ENCODE measurements around the gene LRRC3C.

The LRRC3C gene

GRCh38 chr17:39937447-39937846 is 9.9 kb downstream of the LRRC3C start:
- no peaks in the 10 kb centered on the region for H3K27me3 ChIP-seq (ENCODE audit: insufficient read depth, poor library complexity, severe bottlenecking)
- DNase-seq (ENCODE audit: low read depth in 1 of 2, low spot score in 1 of 2), result no peak
- no peak overlapping the region for H3K27ac ChIP-seq (replicated peaks)
- TF ChIP-seq GABPA (IDR thresholded peaks at IDR 0.05; ENCODE audit: low read depth) (no peak), REST (IDR thresholded peaks at IDR 0.05; ENCODE audit: insufficient replicate concordance, low read depth) (no peak), POLR2AphosphoS5 (IDR thresholded peaks at IDR 0.05; ENCODE audit: low read depth) (no peak), CTCF (IDR thresholded peaks at IDR 0.05; ENCODE audit: insufficient read depth, low read length) (no peak), SPI1 (IDR thresholded peaks at IDR 0.05; ENCODE audit: borderline replicate concordance, low read depth) (no peak)
- no peak overlapping the region for H3K4me3 ChIP-seq (replicated peaks; ENCODE audit: insufficient read depth, low read length)

- no peak overlapping the region for H3K27ac ChIP-seq (replicated peaks)
- DNase-seq (ENCODE audit: low read depth in 1 of 2, low spot score in 1 of 2), result no peak
- TF ChIP-seq POLR2AphosphoS5 (IDR thresholded peaks at IDR 0.05; ENCODE audit: low read depth), result no peak
- no peak for TF ChIP-seq SPI1 (IDR thresholded peaks at IDR 0.05; ENCODE audit: borderline replicate concordance, low read depth)
- no peak for TF ChIP-seq CTCF (IDR thresholded peaks at IDR 0.05; ENCODE audit: insufficient read depth, low read length)
- TF ChIP-seq REST (IDR thresholded peaks at IDR 0.05; ENCODE audit: insufficient replicate concordance, low read depth), result no peak
- TF ChIP-seq GABPA (IDR thresholded peaks at IDR 0.05; ENCODE audit: low read depth), result no peak
- H3K27me3 ChIP-seq (ENCODE audit: insufficient read depth, poor library complexity, severe bottlenecking), result no peaks in the 10 kb centered on the region
- H3K4me3 ChIP-seq (replicated peaks; ENCODE audit: insufficient read depth, low read length), result no peak overlapping the region
These were observed 10.8 kb downstream of the LRRC3C start for GRCh38 chr17:39938140-39938869.

GRCh38 chr17:39939106-39939505 is 11.6 kb downstream of the LRRC3C start:
- Histone ChIP-seq H3K27ac (replicated peaks) (no peak overlapping the region), H3K4me3 (replicated peaks; ENCODE audit: insufficient read depth, low read length) (no peak overlapping the region), H3K27me3 (ENCODE audit: insufficient read depth, poor library complexity, severe bottlenecking) (no peaks in the 10 kb centered on the region)
- TF ChIP-seq CTCF (IDR thresholded peaks at IDR 0.05; ENCODE audit: insufficient read depth, low read length), result no peak
- TF ChIP-seq POLR2AphosphoS5 (IDR thresholded peaks at IDR 0.05; ENCODE audit: low read depth), result no peak
- TF ChIP-seq GABPA (IDR thresholded peaks at IDR 0.05; ENCODE audit: low read depth), result no peak
- TF ChIP-seq SPI1 (IDR thresholded peaks at IDR 0.05; ENCODE audit: borderline replicate concordance, low read depth), result no peak
- TF ChIP-seq REST (IDR thresholded peaks at IDR 0.05; ENCODE audit: insufficient replicate concordance, low read depth), result no peak
- no peak for DNase-seq (ENCODE audit: low read depth in 1 of 2, low spot score in 1 of 2)

Data from HL-60 (cell line).